SK-N-SH (cell line): ENCODE data around the gene OPTC. TPM values are rescaled to one million over a fixed set of nuclear protein-coding genes. Genes with fewer than 3 reads are reported as not detected.

Experiments used
- CTCF ChIA-PET: fragments of 300-600, 350-600 bp; formaldehyde crosslinking; extraction: SDS; loops from one replicate; lab custom pipeline; 2021; lab: Yijun Ruan, JAX
- POLR2A ChIA-PET: fragments of 350-600 bp; sonication (Branson Sonifier 250); formaldehyde crosslinking; extraction: SDS; loops from one replicate; lab custom pipeline; 2020; ENCODE audit warnings: antibody characterized with exemption, inconsistent platforms; lab: Yijun Ruan, JAX
- DNase-seq: peaks from one replicate; pipeline ENCODE4 v3.0.0; 2012
- H2AFZ ChIP-seq: fragments of 200-600 bp; sonication (generic); 2 replicates; pipeline ENCODE4 v1.8.1; 2016; ENCODE audit warnings: antibody characterized with exemption, mild to moderate bottlenecking, low read depth
- H3F3A ChIP-seq: fragments of 200-600 bp; sonication (generic); replicated peaks from 2 replicates; pipeline ENCODE3; 2016; ENCODE audit warnings: antibody characterized with exemption, mild to moderate bottlenecking; ENCODE audit not compliant: insufficient read depth
- H3K27ac ChIP-seq, 2 experiments: fragments of 200-500 bp in 1 of 2; fragments of 200-600 bp in 1 of 2; sonication (Bioruptor generic) in 1 of 2; sonication (generic), shearing (Covaris generic) in 1 of 2; 2 replicates each; pipeline versions ENCODE4 v1.5.1 to v1.6.1; 2014 to 2016; ENCODE audit warnings: low read depth in 2 of 2, inconsistent platforms in 1 of 2, low read length in 1 of 2, mild to moderate bottlenecking in 1 of 2, mixed read lengths in 1 of 2
- H3K27me3 ChIP-seq: fragments of 200-600 bp; sonication (generic), shearing (Covaris generic); 2 replicates; pipeline ENCODE4 v1.6.1; 2016; ENCODE audit warnings: mixed run types; ENCODE audit not compliant: insufficient read depth
- H3K36me3 ChIP-seq, 2 experiments: fragments of 200-500 bp in 1 of 2; fragments of 200-600 bp in 1 of 2; sonication (Bioruptor generic) in 1 of 2; sonication (generic) in 1 of 2; replicated peaks in 1 of 2; 2 replicates each; pipeline versions ENCODE3 to v1.5.1; 2014 to 2016; ENCODE audit warnings: low read length in 1 of 2, mild to moderate bottlenecking in 1 of 2; ENCODE audit not compliant: insufficient read depth in 2 of 2, control insufficient read depth in 1 of 2
- H3K4me1 ChIP-seq, 2 experiments: fragments of 200-500 bp in 1 of 2; fragments of 200-600 bp in 1 of 2; sonication (Bioruptor generic) in 1 of 2; sonication (generic), shearing (Covaris generic) in 1 of 2; 2 replicates each; pipeline versions ENCODE4 v1.5.1 to v1.6.1; 2014 to 2016; ENCODE audit warnings: low read depth in 1 of 2, low read length in 1 of 2, mixed run types in 1 of 2; ENCODE audit not compliant: insufficient read depth in 2 of 2, control insufficient read depth in 1 of 2
- H3K4me2 ChIP-seq: fragments of 200-600 bp; sonication (generic), shearing (Covaris generic); 2 replicates; pipeline ENCODE4 v1.6.1; 2017; ENCODE audit warnings: mixed run types
- H3K4me3 ChIP-seq, 2 experiments: fragments of 200-500 bp in 1 of 2; fragments of 200-600 bp in 1 of 2; sonication (Bioruptor generic) in 1 of 2; sonication (generic), shearing (Covaris generic) in 1 of 2; 2 replicates each; pipeline versions ENCODE4 v1.5.1 to v1.8.1; 2014 to 2016; ENCODE audit warnings: low read depth in 2 of 2, inconsistent platforms in 1 of 2, low read length in 1 of 2, mild to moderate bottlenecking in 1 of 2, mixed read lengths in 1 of 2, moderate library complexity in 1 of 2
- H3K79me2 ChIP-seq: fragments of 200-600 bp; sonication (generic); 2 replicates; pipeline ENCODE4 v1.8.1; 2017; ENCODE audit warnings: mild to moderate bottlenecking; ENCODE audit not compliant: insufficient read depth
- H3K9ac ChIP-seq: fragments of 200-600 bp; sonication (generic); 2 replicates; pipeline ENCODE4 v1.6.1; 2017; ENCODE audit warnings: mixed run types
- H3K9me2 ChIP-seq: fragments of 200-600 bp; sonication (generic); 2 replicates; pipeline ENCODE4 v1.6.1; 2017; ENCODE audit warnings: mixed run types
- H3K9me3 ChIP-seq: fragments of 200-600 bp; sonication (generic); 2 replicates; pipeline ENCODE4 v1.6.1; 2017; ENCODE audit warnings: mixed run types, mild to moderate bottlenecking, moderate library complexity
- H4K20me1 ChIP-seq: fragments of 200-600 bp; sonication (generic); 2 replicates; pipeline ENCODE4 v1.6.1; 2017; ENCODE audit warnings: mild to moderate bottlenecking, mixed run types; ENCODE audit not compliant: insufficient read depth
- ELF1 ChIP-seq: IDR thresholded peaks from 2 replicates; pipeline ENCODE4 v1.4.0; 2012
- EP300 ChIP-seq, 2 experiments: IDR thresholded peaks; 2 replicates each; pipeline versions ENCODE4 v1.4.0 to v1.6.1; 2012; ENCODE audit warnings: borderline replicate concordance in 1 of 2, low read depth in 1 of 2, low read length in 1 of 2
- JUND ChIP-seq: IDR thresholded peaks from 2 replicates; pipeline ENCODE4 v1.4.0; 2012
- MEF2A ChIP-seq: IDR thresholded peaks from 2 replicates; pipeline ENCODE4 v1.4.0; 2012; ENCODE audit warnings: low read depth, borderline replicate concordance
- MXI1 ChIP-seq: IDR thresholded peaks from 2 replicates; pipeline ENCODE4 v1.6.1; 2012; ENCODE audit warnings: mild to moderate bottlenecking, low read depth, low read length, improper control_type of control experiment
- NRF1 ChIP-seq: IDR thresholded peaks from 2 replicates; pipeline ENCODE4 v1.6.1; 2012; ENCODE audit warnings: low read depth, mild to moderate bottlenecking, low read length
- RAD21 ChIP-seq: IDR thresholded peaks from 2 replicates; pipeline ENCODE4 v1.6.1; 2012; ENCODE audit warnings: mild to moderate bottlenecking, low read length
- RCOR1 ChIP-seq: fragments of 150-350 bp; IDR thresholded peaks from 2 replicates; pipeline ENCODE4 v1.6.1; 2017; ENCODE audit warnings: antibody characterized with exemption, low read length
- RXRA ChIP-seq: IDR thresholded peaks from 2 replicates; pipeline ENCODE4 v1.4.0; 2012; ENCODE audit warnings: low read depth, mild to moderate bottlenecking, borderline replicate concordance
- SMC3 ChIP-seq: IDR thresholded peaks from 2 replicates; pipeline ENCODE4 v1.6.1; 2012; ENCODE audit warnings: low read depth, low read length, improper control_type of control experiment
- WGBS: methylation state at CpG from one replicate; pipeline ENCODE4 v1.1.6; 2017; ENCODE audit warnings: low lambda C conversion rate; 5-methylcytosine and 5-hydroxymethylcytosine counted together
- polyA plus RNA-seq, 3 experiments: library from polyadenylated mRNA; depleted of rRNA; stranded (reverse); fragments of >200 nt; gene quantifications; 2 replicates each; pipeline ENCODE4 v1.2.3, GENCODE V29; 2012
- TF ChIP-seq, protein P1 (sequence below): IDR thresholded peaks from 2 replicates; pipeline ENCODE4; 2012
- TF ChIP-seq, protein P2 (sequence below): IDR thresholded peaks from 2 replicates; pipeline ENCODE4 v1.6.1; 2012; ENCODE audit warnings: mild to moderate bottlenecking, low read depth, low read length, moderate library complexity
- TF ChIP-seq, protein P3 (sequence below): IDR thresholded peaks from 2 replicates; pipeline ENCODE4 v1.4.0; 2012; ENCODE audit warnings: low read depth
- TF ChIP-seq, protein P4 (sequence below): fragments of 150-350 bp; IDR thresholded peaks from 2 replicates; pipeline ENCODE4 v1.6.1; 2017; ENCODE audit warnings: antibody characterized with exemption, low read length, low read depth, borderline replicate concordance
- TF ChIP-seq, protein P5 (sequence below): fragments of 200-600 bp; sonication (generic); IDR thresholded peaks from 2 replicates; pipeline ENCODE4 v1.6.1; 2017; ENCODE audit warnings: antibody characterized with exemption, mild to moderate bottlenecking, moderate library complexity

The OPTC gene
- polyA plus RNA-seq, 1 of the 3 experiments (the other 2 are of a cell fraction), result not detected

DNA sequence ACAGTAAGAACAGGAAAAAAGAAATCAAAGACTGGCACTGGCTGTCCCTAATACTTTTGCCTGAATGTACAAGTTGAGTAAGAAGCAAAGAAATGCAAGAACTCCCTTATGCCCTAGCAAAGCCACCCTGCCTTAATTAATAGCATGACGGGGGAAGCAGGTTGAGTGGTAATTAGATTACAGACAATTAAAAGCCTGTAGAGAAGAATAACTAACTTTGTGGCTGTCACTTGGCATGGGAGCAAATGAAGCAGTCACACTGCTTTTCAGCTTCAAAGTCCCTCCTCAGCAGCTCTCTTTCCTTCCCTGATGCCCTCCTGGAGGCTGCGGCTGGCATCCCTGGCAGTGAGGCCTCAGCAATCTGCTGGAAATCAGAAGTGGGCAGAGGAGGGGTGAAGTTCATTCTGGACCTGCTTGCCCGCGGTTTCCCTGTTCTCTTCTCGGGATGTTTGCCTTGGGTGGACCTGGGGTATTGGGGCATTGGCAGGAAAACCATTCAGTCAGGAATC is 3.4 kb downstream of the OPTC start:
- ChIA-PET CTCF (interaction anchor here (1.0 to 5.2 kb wide), 6 partner anchors 9 to 208 kb away, joined by 3 to 54 read pairs (median 12); partner anchors contain the start of gene ATP2B4), POLR2A (no interaction called here)
- Histone ChIP-seq H4K20me1 (no peaks in the 10 kb centered on the region), H3K9me2 (no peaks in the 10 kb centered on the region), H3K79me2 (no peaks in the 10 kb centered on the region), H3F3A (no peaks in the 10 kb centered on the region), H3K4me3 (no peak overlapping the region), H3K36me3 (no peaks in the 10 kb centered on the region), H3K4me1 (peaks cover 0 to 8% of the 10 kb centered on the region in 2 experiments; a peak in 1 of 4 replicates), H2AFZ (no peak overlapping the region)
- TF ChIP-seq NRF1 (no peak), EP300 (IDR thresholded peaks at IDR 0.05; ENCODE audit: borderline replicate concordance in 1 of 2, low read depth in 1 of 2, low read length in 1 of 2) (no peak), RXRA (no peak), MEF2A (no peak), ELF1 (no peak), MXI1 (no peak), SMC3 (no peak), JUND (no peak), RAD21 (no peak), RCOR1 (no peak)
- TF ChIP-seq, protein P1, sequence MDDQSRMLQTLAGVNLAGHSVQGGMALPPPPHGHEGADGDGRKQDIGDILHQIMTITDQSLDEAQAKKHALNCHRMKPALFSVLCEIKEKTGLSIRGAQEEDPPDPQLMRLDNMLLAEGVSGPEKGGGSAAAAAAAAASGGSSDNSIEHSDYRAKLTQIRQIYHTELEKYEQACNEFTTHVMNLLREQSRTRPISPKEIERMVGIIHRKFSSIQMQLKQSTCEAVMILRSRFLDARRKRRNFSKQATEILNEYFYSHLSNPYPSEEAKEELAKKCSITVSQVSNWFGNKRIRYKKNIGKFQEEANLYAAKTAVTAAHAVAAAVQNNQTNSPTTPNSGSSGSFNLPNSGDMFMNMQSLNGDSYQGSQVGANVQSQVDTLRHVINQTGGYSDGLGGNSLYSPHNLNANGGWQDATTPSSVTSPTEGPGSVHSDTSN, result no peak
- TF ChIP-seq, protein P2, sequence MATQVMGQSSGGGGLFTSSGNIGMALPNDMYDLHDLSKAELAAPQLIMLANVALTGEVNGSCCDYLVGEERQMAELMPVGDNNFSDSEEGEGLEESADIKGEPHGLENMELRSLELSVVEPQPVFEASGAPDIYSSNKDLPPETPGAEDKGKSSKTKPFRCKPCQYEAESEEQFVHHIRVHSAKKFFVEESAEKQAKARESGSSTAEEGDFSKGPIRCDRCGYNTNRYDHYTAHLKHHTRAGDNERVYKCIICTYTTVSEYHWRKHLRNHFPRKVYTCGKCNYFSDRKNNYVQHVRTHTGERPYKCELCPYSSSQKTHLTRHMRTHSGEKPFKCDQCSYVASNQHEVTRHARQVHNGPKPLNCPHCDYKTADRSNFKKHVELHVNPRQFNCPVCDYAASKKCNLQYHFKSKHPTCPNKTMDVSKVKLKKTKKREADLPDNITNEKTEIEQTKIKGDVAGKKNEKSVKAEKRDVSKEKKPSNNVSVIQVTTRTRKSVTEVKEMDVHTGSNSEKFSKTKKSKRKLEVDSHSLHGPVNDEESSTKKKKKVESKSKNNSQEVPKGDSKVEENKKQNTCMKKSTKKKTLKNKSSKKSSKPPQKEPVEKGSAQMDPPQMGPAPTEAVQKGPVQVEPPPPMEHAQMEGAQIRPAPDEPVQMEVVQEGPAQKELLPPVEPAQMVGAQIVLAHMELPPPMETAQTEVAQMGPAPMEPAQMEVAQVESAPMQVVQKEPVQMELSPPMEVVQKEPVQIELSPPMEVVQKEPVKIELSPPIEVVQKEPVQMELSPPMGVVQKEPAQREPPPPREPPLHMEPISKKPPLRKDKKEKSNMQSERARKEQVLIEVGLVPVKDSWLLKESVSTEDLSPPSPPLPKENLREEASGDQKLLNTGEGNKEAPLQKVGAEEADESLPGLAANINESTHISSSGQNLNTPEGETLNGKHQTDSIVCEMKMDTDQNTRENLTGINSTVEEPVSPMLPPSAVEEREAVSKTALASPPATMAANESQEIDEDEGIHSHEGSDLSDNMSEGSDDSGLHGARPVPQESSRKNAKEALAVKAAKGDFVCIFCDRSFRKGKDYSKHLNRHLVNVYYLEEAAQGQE, result no peak
- TF ChIP-seq, protein P3, sequence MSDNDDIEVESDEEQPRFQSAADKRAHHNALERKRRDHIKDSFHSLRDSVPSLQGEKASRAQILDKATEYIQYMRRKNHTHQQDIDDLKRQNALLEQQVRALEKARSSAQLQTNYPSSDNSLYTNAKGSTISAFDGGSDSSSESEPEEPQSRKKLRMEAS, result no peak
- TF ChIP-seq, protein P4, sequence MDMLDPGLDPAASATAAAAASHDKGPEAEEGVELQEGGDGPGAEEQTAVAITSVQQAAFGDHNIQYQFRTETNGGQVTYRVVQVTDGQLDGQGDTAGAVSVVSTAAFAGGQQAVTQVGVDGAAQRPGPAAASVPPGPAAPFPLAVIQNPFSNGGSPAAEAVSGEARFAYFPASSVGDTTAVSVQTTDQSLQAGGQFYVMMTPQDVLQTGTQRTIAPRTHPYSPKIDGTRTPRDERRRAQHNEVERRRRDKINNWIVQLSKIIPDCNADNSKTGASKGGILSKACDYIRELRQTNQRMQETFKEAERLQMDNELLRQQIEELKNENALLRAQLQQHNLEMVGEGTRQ, result no peak
- TF ChIP-seq, protein P5, sequence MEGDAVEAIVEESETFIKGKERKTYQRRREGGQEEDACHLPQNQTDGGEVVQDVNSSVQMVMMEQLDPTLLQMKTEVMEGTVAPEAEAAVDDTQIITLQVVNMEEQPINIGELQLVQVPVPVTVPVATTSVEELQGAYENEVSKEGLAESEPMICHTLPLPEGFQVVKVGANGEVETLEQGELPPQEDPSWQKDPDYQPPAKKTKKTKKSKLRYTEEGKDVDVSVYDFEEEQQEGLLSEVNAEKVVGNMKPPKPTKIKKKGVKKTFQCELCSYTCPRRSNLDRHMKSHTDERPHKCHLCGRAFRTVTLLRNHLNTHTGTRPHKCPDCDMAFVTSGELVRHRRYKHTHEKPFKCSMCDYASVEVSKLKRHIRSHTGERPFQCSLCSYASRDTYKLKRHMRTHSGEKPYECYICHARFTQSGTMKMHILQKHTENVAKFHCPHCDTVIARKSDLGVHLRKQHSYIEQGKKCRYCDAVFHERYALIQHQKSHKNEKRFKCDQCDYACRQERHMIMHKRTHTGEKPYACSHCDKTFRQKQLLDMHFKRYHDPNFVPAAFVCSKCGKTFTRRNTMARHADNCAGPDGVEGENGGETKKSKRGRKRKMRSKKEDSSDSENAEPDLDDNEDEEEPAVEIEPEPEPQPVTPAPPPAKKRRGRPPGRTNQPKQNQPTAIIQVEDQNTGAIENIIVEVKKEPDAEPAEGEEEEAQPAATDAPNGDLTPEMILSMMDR, result no peak
- TF ChIP-seq, all 33 proteins: peak for 0
- H3K4me2 ChIP-seq, result no peak overlapping the region
- DNase-seq, result no peak
- 86% methylated on average over 5 of the region's 5 CpGs for WGBS
- no peaks in the 10 kb centered on the region for H3K9me3 ChIP-seq
- no peak overlapping the region for H3K27ac ChIP-seq
- H3K27me3 ChIP-seq, result no peaks in the 10 kb centered on the region
- H3K9ac ChIP-seq, result no peak overlapping the region
